CD4-positive, alpha-beta memory T cell (primary cell): ENCODE measurements around the gene PLA2G4F. TPM values are rescaled to one million over a fixed set of nuclear protein-coding genes. Genes with fewer than 3 reads are reported as not detected.

Experiments
- CTCF ChIA-PET: fragments of 350-600 bp; sonication (Branson Sonifier 250); formaldehyde crosslinking; loops from one replicate; lab custom pipeline; 2021; ENCODE audit warnings: inconsistent platforms; ENCODE audit not compliant: partially characterized antibody; lab: Charles Lee
- POLR2A ChIA-PET: fragments of 350-600 bp; sonication (Branson Sonifier 250); formaldehyde crosslinking; loops from one replicate; lab custom pipeline; 2021; ENCODE audit not compliant: partially characterized antibody; lab: Charles Lee
- DNase-seq, 5 donors: peaks; one replicate each; pipeline versions ENCODE4 v3.0.0 to v3.0.0-alpha.2; 2020 to 2022; ENCODE audit warnings: mixed read lengths in 1 of 5
- H3K27ac ChIP-seq: one replicate; pipeline ENCODE4 v1.7.0; 2013; ENCODE audit warnings: low read depth, low read length
- H3K27me3 ChIP-seq: 2 replicates; pipeline ENCODE4 v1.7.0; 2013; ENCODE audit warnings: mild to moderate bottlenecking, low read length, moderate library complexity; ENCODE audit not compliant: insufficient read depth
- H3K36me3 ChIP-seq: 2 replicates; pipeline ENCODE4 v1.7.0; 2013; ENCODE audit warnings: mild to moderate bottlenecking, low read length, moderate library complexity; ENCODE audit not compliant: insufficient read depth
- H3K4me1 ChIP-seq: 2 replicates; pipeline ENCODE4 v1.7.0; 2013; ENCODE audit warnings: mild to moderate bottlenecking, low read length, moderate library complexity; ENCODE audit not compliant: insufficient read depth
- H3K4me3 ChIP-seq, 2 donors: one replicate each; pipeline ENCODE4 v1.7.0; 2013; ENCODE audit warnings: low read length in 2 of 2, mild to moderate bottlenecking in 1 of 2
- H3K9me3 ChIP-seq, 2 donors: one replicate each; pipeline ENCODE4 v1.7.0; 2013; ENCODE audit warnings: low read length in 2 of 2, control low read depth in 1 of 2; ENCODE audit not compliant: control insufficient read depth in 1 of 2
- H3K27ac Mint-ChIP-seq, 7 donors: one replicate each; pipeline ENCODE4 v1.8.0; 2020 to 2021; ENCODE audit warnings: mixed read lengths in 7 of 7, mild to moderate bottlenecking in 6 of 7, inconsistent platforms in 3 of 7, moderate library complexity in 3 of 7
- H3K27me3 Mint-ChIP-seq, 2 donors: one replicate each; pipeline ENCODE4 v1.8.0; 2020 to 2021; ENCODE audit warnings: mixed read lengths in 2 of 2
- H3K36me3 Mint-ChIP-seq, 2 donors: one replicate each; pipeline ENCODE4 v1.8.0; 2020 to 2021; ENCODE audit warnings: mixed read lengths in 2 of 2, inconsistent platforms in 1 of 2, mild to moderate bottlenecking in 1 of 2
- H3K4me1 Mint-ChIP-seq, 4 donors: one replicate each; pipeline ENCODE4 v1.8.0; 2020 to 2021; ENCODE audit warnings: mixed read lengths in 4 of 4, mild to moderate bottlenecking in 1 of 4
- H3K4me3 Mint-ChIP-seq, 8 donors: one replicate each; pipeline ENCODE4 v1.8.0; 2020 to 2021; ENCODE audit warnings: mixed read lengths in 8 of 8, mild to moderate bottlenecking in 7 of 8, moderate library complexity in 6 of 8, inconsistent platforms in 3 of 8
- H3K9me3 Mint-ChIP-seq, 8 donors: one replicate each; pipeline ENCODE4 v1.8.0; 2020 to 2021; ENCODE audit warnings: mixed read lengths in 8 of 8, mild to moderate bottlenecking in 5 of 8, inconsistent platforms in 3 of 8, moderate library complexity in 1 of 8
- intact Hi-C: fragments of 100-400 bp; cut with micrococcal nuclease; formaldehyde crosslinking; loops from one replicate; pipeline ENCODE4 v1.15.1; 2023
- polyA plus RNA-seq, 2 donors: library from polyadenylated mRNA; unstranded; fragments of 300-500 nt; fragmentation: Illumina TruSeq; gene quantifications; one replicate each; pipeline ENCODE4 v1.2.3, GENCODE V29; 2021
- total RNA-seq, 2 experiments: library from RNA; stranded (reverse); gene quantifications; one replicate each; pipeline ENCODE4 v1.2.3, GENCODE V29; 2021

Gene PLA2G4F
- total and polyA plus RNA-seq, 4 experiments from 2014 or later: not detected

DNA sequence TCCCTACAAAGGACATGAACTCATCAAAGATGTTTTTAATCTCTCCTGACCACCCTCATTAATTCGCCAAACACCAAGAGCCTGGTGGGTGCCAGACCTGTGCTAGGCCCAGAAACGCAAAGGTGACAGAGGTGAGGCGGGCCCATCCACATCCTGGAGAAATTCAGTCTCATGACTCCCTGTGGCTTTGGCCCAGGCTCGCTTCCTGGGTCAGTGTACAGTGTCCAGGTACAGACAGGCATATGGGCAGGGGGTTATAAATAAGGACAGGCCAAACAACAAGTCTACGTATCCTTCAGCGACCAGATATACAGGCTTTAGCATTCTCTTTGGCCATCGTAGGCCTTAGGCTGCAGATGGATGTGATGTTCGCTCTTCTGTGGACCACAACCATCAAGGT lies 945 bp upstream of the PLA2G4F start:
- H3K9me3 ChIP-seq: no peaks in the 10 kb centered on the region
- peaks cover 27 to 38% of the 10 kb centered on the region in 2 donors for H3K36me3 Mint-ChIP-seq
- H3K9me3 Mint-ChIP-seq: no peaks in the 10 kb centered on the region
- H3K4me3 ChIP-seq: no peak overlapping the region
- no peak overlapping the region for H3K27ac ChIP-seq
- no peaks in the 10 kb centered on the region for H3K4me1 ChIP-seq
- ChIA-PET POLR2A (no interaction called here), CTCF (no interaction called here)
- DNase-seq: no peak
- H3K4me1 Mint-ChIP-seq: peaks cover 0 to 1% (median 0%) of the 10 kb centered on the region in 4 donors
- no peaks in the 10 kb centered on the region for H3K27me3 Mint-ChIP-seq
- no peaks in the 10 kb centered on the region for H3K27me3 ChIP-seq
- intact Hi-C loops: no loop called here
- H3K36me3 ChIP-seq: peaks cover 27% of the 10 kb centered on the region
- no peak overlapping the region for H3K27ac Mint-ChIP-seq
- no peak overlapping the region for H3K4me3 Mint-ChIP-seq

DNA sequence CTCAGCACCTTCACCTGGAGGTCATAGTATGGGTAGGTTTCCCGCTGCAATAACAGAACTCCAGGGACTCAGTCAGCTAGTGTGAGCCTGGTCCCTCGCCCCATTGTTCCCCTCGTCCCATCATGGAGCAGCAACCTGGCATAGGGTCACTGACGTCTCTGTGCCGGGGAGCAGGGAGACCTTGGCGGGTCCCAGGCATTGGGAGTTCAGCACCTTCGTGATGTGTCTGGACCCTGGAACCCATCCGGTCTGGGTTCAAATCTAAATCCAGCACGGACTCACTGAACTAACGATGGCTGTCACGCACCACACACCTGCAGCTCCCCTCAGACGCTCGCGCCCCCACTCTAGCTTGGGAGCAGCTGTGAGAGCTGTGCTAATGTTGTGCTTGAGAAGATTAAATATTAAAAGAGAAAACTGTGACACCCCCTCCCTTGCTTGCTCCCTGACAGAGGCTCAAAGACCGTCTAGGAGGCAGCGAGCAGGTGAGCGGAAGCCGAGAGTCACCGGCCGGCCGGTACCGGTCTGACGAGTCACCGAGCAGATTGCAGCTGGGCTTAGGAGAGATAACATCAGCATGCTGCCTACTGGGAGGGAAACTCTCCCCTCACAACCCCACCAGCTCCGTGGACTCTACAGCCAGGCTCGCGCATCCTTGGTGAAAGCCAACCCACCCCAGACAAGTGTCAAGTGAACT lies 742 bp downstream of the PLA2G4F start:
- H3K9me3 Mint-ChIP-seq: no peaks in the 10 kb centered on the region
- no peaks in the 10 kb centered on the region for H3K27me3 Mint-ChIP-seq
- Histone ChIP-seq H3K9me3 (no peaks in the 10 kb centered on the region), H3K27me3 (no peaks in the 10 kb centered on the region), H3K36me3 (peaks cover 10% of the 10 kb centered on the region), H3K4me1 (no peaks in the 10 kb centered on the region), H3K4me3 (no peak overlapping the region), H3K27ac (no peak overlapping the region)
- POLR2A ChIA-PET: no interaction called here
- intact Hi-C loops: no loop called here
- H3K36me3 Mint-ChIP-seq: peaks cover 14 to 21% of the 10 kb centered on the region in 2 donors
- DNase-seq: no peak
- H3K4me1 Mint-ChIP-seq: peaks cover 0 to 1% (median 0%) of the 10 kb centered on the region in 4 donors
- peak overlapping the region in 1 of 7 donors; percentile 35 for H3K27ac Mint-ChIP-seq
- CTCF ChIA-PET: interaction anchor here (0.9 kb wide), 1 partner anchor 459 kb away, joined by 4 read pairs; no protein-coding TSS in a partner anchor
- H3K4me3 Mint-ChIP-seq: no peak overlapping the region

DNA sequence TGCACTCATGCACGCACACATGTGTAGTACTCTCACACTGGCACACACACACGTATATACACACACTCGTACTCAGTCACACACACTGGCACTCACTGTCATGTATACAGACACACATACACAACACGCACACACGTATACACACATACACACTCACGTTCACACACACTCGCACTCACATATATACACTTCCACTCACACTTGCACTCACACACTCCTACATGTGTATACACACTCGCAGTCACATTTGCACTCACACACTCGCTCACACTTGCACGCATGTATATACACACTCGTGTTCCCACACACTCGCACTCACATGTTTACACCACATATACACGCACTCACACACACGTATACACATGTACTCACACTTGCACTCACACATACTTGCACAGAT lies 1.5 kb downstream of the PLA2G4F start:
- peaks cover 0 to 1% (median 0%) of the 10 kb centered on the region in 4 donors for H3K4me1 Mint-ChIP-seq
- no peak for DNase-seq
- H3K36me3 Mint-ChIP-seq: peaks cover 12 to 14% of the 10 kb centered on the region in 2 donors
- H3K27ac Mint-ChIP-seq: no peak overlapping the region
- Histone ChIP-seq H3K27me3 (no peaks in the 10 kb centered on the region), H3K27ac (no peak overlapping the region), H3K36me3 (peaks cover 3% of the 10 kb centered on the region), H3K4me3 (no peak overlapping the region), H3K9me3 (no peaks in the 10 kb centered on the region), H3K4me1 (no peaks in the 10 kb centered on the region)
- no peaks in the 10 kb centered on the region for H3K27me3 Mint-ChIP-seq
- H3K4me3 Mint-ChIP-seq: no peak overlapping the region
- ChIA-PET CTCF (interaction anchor here (0.9 kb wide), 1 partner anchor 458 kb away, joined by 4 read pairs; no protein-coding TSS in a partner anchor), POLR2A (interaction anchor here (0.5 kb wide), 1 partner anchor 49 kb away, joined by 3 read pairs; no protein-coding TSS in a partner anchor)
- intact Hi-C loops: no loop called here
- no peaks in the 10 kb centered on the region for H3K9me3 Mint-ChIP-seq

DNA sequence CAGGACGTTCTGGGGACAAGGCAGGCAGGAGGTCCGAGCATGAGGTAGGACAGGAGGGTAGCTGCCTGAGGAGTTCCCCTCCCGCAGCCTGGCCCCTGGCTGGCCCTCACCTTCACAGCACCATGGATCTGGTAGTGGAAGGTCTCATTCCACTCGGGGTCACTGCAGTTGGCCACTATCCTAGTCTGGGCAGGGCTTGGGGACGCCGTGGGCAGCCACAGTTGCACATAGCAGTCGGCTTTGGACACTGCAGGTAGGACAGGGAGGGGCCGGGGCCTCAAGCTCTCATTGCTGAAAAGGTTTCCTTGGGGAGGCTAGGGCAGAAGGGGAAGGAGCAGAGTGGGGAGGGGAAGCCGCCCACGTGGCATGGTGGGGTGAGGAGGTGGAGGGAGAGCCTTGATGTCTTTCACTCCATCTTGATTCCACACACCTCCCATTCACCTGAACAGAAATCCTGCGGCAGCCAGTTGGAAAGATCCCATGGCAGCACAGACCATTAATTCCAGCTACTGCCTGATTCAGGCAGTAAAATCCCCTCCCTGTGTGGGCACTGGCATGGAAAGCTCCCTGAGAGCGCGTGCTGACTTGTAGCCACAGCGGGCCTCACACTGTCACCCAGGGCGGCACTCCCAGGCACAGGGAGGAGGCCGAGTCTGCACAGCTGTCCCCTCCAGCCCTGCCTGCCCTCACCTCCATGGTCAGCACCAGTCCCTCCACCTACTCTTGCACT lies 2.1 kb downstream of the PLA2G4F start:
- ChIA-PET CTCF (interaction anchor here (0.9 kb wide), 1 partner anchor 457 kb away, joined by 4 read pairs; no protein-coding TSS in a partner anchor), POLR2A (no interaction called here)
- no peak overlapping the region for H3K27ac ChIP-seq
- no peaks in the 10 kb centered on the region for H3K9me3 Mint-ChIP-seq
- intact Hi-C loops: no loop called here
- H3K27me3 ChIP-seq: no peaks in the 10 kb centered on the region
- H3K4me3 ChIP-seq: no peak overlapping the region
- H3K4me3 Mint-ChIP-seq: no peak overlapping the region
- no peaks in the 10 kb centered on the region for H3K9me3 ChIP-seq
- H3K4me1 Mint-ChIP-seq: peaks cover 0 to 1% (median 0%) of the 10 kb centered on the region in 4 donors
- no peak overlapping the region for H3K27ac Mint-ChIP-seq
- no peaks in the 10 kb centered on the region for H3K27me3 Mint-ChIP-seq
- H3K4me1 ChIP-seq: no peaks in the 10 kb centered on the region
- no peak for DNase-seq
- no peaks in the 10 kb centered on the region for H3K36me3 ChIP-seq
- peaks cover 8% of the 10 kb centered on the region in 2 donors for H3K36me3 Mint-ChIP-seq

DNA sequence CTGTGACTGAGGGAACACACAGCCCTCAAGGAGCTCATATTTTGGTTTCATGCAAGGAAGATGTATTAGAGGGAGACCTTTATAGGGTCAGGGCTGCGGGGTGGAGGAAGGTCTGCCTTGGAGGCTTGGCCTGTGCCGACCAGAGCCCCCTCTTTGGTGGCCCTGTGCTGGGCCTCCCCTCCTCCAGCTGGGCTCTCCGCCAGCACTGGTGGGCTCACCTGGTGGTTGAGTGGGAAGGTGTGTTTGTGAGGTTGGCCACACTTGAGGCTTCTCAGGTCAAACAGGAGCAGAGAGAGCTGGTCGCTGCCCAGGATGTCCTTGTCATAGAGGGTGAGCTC lies 2.6 kb downstream of the PLA2G4F start:
- Histone ChIP-seq H3K4me3 (no peak overlapping the region), H3K27me3 (no peaks in the 10 kb centered on the region), H3K36me3 (no peaks in the 10 kb centered on the region), H3K27ac (no peak overlapping the region), H3K9me3 (no peaks in the 10 kb centered on the region), H3K4me1 (no peaks in the 10 kb centered on the region)
- H3K9me3 Mint-ChIP-seq: no peaks in the 10 kb centered on the region
- intact Hi-C loops: no loop called here
- H3K27me3 Mint-ChIP-seq: no peaks in the 10 kb centered on the region
- H3K4me3 Mint-ChIP-seq: no peak overlapping the region
- ChIA-PET CTCF (no interaction called here), POLR2A (no interaction called here)
- no peak overlapping the region for H3K27ac Mint-ChIP-seq
- H3K36me3 Mint-ChIP-seq: peaks cover 4% of the 10 kb centered on the region in 2 donors
- no peak for DNase-seq
- H3K4me1 Mint-ChIP-seq: peaks cover 0 to 1% (median 0%) of the 10 kb centered on the region in 4 donors

- no peaks in the 10 kb centered on the region for H3K27me3 Mint-ChIP-seq
- peaks cover 0 to 1% (median 0%) of the 10 kb centered on the region in 4 donors for H3K4me1 Mint-ChIP-seq
- Histone ChIP-seq H3K4me3 (no peak overlapping the region), H3K9me3 (no peaks in the 10 kb centered on the region), H3K4me1 (no peaks in the 10 kb centered on the region), H3K36me3 (no peaks in the 10 kb centered on the region), H3K27me3 (no peaks in the 10 kb centered on the region), H3K27ac (no peak overlapping the region)
- no peaks in the 10 kb centered on the region for H3K36me3 Mint-ChIP-seq
- H3K27ac Mint-ChIP-seq: peak overlapping the region in 1 of 7 donors; percentile 35
- POLR2A ChIA-PET: no interaction called here
- CTCF ChIA-PET: no interaction called here
- H3K9me3 Mint-ChIP-seq: no peaks in the 10 kb centered on the region
- H3K4me3 Mint-ChIP-seq: no peak overlapping the region
- no peak for DNase-seq
- intact Hi-C loops: no loop called here
Observed at GRCh38 chr15:42152921-42153698, 3.3 kb downstream of the PLA2G4F start.
